ENCODE data around the gene PAK5.

PAK5 gene

DNA sequence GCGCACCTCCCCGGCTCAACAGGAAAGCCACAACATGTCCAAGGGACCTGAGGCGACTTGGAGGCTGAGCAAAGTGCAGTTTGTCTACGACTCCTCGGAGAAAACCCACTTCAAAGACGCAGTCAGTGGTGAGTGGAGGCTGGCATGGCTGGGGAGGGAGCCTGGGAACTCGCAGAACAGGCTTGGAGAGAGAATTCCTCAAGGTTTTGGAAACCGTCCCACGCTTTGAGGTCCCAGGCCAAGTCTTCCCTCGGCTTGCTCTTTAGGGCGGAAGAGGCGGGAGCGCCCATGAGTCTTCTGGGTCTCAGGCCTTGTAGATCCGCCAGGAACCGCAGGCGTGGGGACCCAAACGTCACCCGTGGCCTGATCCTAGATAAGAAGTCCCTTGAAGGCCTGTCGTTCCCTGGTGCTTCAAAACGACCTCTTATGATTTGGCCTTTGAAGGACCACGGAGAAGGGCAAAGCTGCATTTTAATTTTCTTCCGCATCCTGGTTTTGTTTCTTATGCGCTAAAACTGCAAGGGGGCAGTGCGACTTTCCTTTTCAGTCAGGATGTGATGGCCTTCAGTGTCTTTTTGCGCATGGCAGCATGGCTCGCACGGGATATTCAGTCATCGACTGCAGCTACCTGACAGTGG lies 322.5 kb downstream of the PAK5 start:
- DNase-seq, result no peak

DNA sequence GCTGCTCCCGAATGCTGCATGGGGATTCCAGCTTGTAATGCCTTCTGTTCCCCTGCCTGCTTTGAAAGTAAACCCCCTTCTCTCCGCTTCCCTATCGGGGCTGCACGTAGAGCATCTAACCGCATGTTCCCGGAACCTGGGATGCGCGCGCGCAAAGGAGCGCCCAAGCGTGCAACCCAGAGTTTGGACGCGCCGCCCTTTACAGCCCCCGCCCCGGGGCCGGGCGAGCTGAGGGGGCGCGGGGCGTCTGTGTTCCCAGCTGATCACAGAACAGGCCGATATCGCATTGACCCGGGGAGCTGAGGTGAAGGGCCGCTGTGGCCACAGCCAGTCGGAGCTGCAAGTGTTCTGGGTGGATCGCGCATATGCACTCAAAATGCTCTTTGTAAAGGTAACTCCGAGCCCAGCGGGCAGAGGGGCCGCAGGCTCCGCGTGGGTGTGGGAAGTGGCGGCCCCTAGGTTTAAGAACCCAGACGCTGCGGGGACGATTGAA lies 323.1 kb downstream of the PAK5 start:
- no peak for DNase-seq

DNA sequence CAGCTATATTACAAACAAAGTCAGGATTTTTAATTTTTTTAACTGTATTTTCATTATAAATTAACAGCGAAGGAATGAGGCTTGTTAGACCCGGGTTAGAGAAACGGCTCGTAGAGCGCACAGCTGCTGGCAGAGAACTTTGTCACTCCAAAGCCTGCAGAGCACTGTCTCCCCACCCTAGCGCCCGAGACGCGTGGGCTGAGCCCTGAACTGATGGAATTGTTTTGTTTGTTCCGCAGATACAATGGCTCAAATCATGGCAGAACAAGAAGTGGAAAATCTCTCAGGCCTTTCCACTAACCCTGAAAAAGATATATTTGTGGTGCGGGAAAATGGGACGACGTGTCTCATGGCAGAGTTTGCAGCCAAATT lies 323.7 kb downstream of the PAK5 start:
- DNase-seq, result no peak

- no peak for DNase-seq
Measured at GRCh38 chr20:9514461-9515213, 324.2 kb downstream of the PAK5 start, which contains the start of gene LAMP5. Gene LAMP5, plus strand, starts transcription at chr20:9514590. Its CDS starts 263 bp downstream, at chr20:9514853.

GRCh38 chr20:9514072-9514460 lies 324.8 kb downstream of the PAK5 start:
- no peak for DNase-seq

DNA sequence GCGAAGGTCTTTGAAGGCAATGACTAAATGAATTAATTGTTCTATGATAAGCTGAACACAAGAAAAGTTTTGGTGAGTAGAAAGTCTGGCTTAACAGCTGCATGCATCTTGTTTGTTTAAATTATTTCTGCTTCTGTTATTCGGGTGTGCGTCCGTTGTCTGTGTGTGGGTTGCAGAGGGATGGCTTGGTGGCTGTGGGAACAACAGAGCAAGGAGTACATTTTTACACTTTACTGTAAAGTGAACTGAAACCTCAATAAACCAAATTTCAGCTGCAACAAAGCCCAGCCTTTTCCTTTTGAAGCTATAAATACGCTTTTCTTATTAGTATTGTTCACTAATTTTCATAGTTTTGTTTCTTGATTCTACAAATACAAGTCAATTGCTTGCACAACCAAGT lies 328.0 kb downstream of the PAK5 start:
- DNase-seq, result no peak

DNA sequence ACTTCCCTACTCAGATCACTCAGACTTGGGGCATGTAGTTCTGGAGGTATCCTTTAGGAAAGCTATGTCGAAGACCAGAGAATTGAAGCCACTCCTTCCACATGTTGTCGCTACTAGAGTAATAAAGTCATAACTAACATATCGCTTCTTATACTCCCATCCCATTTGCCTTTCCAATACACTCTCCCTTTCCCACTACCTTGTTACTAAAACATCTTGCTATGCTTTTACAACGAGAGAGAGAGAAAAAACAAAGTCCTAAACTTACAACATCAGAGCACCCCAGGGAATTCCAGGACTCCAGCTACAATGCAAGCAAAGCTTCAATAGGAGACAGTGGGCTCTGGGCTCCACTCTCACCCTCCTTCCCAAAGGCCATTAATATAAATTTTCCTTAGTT lies 329.6 kb downstream of the PAK5 start:
- no peak for DNase-seq

DNA sequence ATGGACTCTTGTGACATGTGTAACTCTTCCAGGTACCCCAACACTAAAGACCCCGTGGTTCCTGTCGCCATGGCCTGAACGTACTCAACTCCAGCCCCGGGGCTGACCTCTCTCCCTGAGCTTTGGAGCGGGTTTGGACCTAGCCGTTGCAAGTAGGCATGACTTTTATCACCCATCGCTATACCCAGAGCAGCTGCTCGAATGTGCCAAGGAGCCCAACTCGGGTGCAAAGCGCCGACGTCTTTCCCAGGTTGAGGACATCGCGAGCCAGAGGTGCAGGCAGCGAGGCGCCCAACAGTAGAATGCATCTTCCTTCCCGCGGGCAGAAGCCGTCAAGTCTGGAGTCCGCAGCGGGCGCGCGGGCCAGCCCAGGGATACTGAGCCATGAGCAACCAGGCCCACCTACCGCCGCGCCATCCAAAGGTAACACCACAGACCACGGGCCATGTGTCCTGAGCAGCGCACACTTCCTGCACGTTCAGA lies 330.1 kb downstream of the PAK5 start:
- DNase-seq, result no peak

DNA sequence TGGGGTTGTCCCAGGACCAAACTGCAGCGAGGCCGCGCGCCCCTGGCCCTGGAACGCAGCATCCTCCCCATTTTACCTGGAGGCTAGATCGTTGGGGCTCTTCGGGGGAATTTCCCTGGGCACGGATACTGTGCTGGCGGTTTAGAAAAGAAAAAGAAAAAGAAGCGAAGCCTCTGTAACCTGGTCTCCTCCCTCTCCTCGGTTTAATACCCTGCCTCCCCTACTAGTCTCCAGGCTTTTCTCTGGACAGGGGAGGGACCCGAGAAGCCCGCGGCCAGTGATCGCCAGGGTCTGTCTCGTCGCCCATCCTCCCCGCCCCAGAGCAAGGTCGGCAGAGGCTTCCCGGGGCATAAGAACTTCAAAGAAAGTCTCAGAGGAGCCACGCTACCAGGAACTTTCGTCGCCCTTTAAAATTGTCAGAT lies 330.6 kb downstream of the PAK5 start:
- no peak for DNase-seq

DNA sequence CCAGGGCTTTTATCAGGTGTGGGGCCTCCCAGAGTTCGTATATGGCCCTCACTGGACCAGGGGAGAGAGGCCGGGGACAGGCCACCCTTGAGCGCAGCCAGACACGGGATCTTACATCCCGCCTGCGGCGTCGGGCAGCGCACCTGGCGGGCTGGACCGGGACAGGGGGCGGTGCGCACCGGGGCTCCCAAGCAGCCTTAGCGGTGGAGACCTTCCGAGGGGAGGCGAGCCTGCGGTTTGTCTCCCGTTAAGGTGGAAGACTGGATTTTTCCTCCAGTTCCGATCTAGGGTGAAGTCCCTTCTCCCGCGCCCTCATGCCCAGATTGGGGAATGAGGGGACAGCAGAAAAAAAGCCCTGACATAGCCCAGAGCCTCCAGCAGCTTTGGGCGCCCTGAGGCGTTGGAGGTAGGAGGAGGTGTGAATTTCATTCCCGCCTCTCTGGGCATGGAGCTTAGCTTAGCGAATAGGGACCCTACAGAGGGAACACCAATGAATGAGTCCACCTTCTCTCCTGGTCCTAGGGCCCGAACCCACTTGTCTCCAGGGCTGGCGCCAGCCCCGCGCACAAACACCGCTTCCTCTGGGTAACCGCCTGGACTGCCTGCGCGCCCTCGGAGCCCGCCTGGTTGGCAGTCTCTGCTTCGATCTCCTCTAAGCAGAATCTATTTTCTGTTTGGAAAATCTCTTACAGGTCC lies 331.2 kb downstream of the PAK5 start:
- no peak for DNase-seq

DNA sequence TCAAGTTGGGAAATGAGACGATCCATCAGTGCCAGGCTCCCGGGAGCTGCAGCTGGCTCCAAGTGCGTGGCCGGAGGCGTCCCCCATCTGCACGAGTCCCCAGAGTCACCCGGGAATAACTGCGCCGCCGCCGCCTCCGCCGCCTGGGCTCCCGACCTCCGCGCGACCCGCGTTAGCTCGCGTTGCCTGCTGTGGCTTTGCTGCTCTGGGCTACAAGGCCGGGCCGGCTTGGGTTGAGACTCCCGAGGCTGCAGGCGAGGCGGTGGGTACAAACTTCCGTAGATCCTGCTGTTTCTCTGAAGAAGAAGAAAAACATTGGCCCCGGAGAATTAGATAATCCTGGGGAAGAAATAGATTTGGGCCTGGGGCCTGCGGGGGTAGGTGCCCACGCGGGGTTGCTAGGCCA lies 331.9 kb downstream of the PAK5 start:
- DNase-seq, result no peak

DNA sequence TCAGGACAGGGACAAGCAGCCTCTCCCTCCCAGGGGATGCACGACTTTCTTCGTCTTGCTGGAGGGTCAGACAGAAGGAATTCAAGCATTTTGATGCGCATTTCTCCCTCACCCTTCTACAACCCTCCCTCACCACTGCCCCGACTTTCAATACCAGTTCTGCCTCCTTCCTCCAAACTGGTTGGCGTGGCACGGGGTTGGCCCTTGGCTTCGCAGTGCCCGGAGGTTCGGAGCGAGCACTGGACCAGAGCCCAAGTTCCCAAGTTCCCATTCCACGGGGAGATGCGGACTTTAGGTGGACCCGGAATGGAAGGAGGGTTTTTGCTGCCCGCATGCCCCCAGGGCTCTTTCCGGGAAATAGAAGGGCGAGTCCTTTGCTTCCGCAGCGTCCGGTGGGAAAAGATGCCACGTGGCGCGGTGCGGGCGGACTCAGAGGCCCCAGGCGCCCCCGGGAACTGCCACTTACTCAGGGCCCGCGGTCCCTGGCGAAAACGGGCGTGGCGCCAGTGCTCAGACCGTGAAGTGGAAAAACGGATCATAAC lies 332.5 kb downstream of the PAK5 start:
- DNase-seq, result no peak

GRCh38 chr20:9503526-9504245 lies 335.2 kb downstream of the PAK5 start:
- DNase-seq, result no peak

DNA sequence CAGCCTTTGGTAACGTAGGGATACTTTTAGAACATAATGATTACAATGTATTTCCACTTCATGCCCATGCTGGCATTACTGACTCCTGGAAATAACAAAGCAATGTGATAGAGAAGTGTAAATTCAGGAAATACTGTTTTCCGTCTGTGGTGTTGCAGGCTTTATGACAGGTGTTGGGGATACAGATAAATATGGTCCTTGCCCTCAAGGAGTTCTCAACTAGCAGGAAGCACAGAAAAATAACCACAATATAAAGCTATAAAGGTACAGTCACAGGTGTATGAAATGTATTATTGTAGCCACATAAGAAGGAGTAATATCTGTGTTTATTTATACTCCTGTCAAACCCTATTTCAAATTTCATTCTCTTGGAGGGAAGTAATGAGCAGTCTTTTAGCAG lies 337.4 kb downstream of the PAK5 start:
- no peak for DNase-seq

GRCh38 chr20:9500121-9500520 lies 338.8 kb downstream of the PAK5 start:
- DNase-seq, result no peak

DNA sequence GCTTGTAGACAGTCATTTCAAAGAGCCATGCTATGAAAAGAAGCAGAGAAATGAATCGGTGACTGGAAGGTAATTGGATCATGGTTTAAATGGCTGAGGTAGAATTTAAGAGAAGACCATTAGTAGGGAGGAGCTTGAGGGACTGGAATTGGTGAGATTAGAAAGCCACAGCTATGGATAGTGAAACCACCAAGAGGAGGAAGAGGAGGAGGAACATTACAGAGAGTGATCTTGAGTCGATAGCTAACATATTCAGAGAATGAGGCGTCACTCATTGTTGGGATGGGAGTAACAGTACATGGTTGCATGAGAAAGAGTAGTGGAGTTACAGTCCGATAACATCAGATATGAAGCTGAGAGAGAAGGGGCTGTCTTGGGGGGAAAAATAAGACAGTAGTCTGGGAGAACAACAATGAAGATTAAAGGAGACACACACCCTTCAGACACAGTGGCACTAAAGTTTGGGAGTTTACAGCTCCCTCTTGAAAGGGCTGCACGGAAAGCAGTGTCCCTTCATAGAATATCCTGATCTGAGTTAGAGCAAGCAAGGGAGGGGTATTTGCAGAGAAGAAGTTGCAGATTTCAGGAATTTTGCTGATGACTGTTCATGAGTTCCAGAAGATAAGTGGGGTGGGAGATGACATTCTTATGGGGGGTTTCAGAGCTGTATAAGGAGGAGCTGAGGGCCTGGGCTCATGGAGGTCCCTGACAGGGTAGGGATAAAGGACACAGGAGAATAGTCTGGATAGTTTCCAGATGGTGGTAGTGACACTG lies 339.6 kb downstream of the PAK5 start:
- no peak for DNase-seq

GRCh38 chr20:9498322-9498721 lies 340.6 kb downstream of the PAK5 start:
- no peak for DNase-seq

DNA sequence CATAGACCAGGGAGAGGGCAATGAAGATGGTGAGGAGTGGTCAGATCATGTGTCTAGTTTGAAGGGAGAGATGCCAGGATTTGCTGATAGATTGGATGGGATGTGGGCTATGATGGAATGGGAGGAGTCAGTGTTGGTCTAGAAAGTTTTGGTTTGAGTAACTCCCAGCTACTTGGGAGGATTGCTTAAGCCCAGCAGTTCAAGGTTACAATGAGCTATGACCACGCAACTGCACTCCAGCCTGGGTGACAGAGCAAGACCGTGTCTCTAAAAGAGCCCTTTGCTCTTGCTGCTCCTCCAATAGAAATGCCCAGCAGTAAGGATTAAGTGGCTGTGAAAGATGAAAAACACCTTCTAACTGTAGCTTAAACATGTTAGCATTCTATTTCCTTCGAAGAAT lies 342.7 kb downstream of the PAK5 start:
- DNase-seq, result no peak

- no peak for DNase-seq
Measured at GRCh38 chr20:9495701-9496100, 343.2 kb downstream of the PAK5 start.

- DNase-seq, result no peak
Measured at GRCh38 chr20:9493803-9494202, 345.1 kb downstream of the PAK5 start.

- DNase-seq, result no peak
Measured at GRCh38 chr20:9492067-9492466, 346.8 kb downstream of the PAK5 start.

DNA sequence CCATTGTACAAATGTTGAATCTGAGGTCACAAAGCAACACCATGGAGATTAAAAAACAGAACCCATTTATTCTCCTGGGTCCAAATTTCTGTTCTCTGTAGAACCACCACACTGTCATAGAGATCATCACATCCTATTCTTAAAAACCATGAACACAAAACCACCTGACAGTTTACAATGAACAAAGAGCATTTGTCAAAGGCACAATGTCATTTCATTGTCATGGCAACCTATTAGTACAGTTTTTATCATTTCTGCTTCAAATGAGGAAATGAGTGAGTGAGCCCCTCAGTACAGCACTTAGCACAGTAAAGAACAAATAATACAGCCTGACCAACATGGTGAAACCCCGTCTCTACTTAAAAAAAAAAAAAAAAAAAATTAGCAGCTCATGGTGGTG lies 347.6 kb downstream of the PAK5 start:
- no peak for DNase-seq

Data from activated CD4-positive, CD25-positive, alpha-beta regulatory T cell treated with anti-CD3 and anti-CD28 coated beads, Interleukin-2, amount 50 U/mL, for 72 hours (primary cell).